Measurements from ENCODE around the gene CBL.

DNA sequence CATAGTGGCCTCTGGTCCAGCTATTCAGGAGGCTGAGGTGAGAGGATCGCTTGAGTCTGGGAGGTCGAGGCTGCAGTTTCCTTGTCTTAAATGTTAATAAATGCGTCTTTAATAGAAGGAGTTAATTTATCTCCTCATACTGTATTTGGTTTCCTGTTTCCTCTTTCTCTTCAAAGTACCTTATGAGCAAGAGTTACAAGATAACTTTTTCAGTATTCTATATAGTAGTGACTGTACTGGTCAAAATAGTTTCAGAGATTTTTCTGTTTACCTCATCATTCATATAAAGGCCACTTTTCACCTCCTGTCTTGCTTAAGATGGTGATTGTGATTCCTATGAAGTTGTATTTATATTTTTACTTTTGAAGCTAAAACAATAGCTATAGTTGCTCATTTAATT lies 59.9 kb downstream of the CBL start:
- TF ChIP-seq, protein P1, sequence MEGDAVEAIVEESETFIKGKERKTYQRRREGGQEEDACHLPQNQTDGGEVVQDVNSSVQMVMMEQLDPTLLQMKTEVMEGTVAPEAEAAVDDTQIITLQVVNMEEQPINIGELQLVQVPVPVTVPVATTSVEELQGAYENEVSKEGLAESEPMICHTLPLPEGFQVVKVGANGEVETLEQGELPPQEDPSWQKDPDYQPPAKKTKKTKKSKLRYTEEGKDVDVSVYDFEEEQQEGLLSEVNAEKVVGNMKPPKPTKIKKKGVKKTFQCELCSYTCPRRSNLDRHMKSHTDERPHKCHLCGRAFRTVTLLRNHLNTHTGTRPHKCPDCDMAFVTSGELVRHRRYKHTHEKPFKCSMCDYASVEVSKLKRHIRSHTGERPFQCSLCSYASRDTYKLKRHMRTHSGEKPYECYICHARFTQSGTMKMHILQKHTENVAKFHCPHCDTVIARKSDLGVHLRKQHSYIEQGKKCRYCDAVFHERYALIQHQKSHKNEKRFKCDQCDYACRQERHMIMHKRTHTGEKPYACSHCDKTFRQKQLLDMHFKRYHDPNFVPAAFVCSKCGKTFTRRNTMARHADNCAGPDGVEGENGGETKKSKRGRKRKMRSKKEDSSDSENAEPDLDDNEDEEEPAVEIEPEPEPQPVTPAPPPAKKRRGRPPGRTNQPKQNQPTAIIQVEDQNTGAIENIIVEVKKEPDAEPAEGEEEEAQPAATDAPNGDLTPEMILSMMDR (IDR thresholded peaks at IDR 0.05; ENCODE audit: insufficient read depth, low read depth, low read length) = no peak
- no peak for TF ChIP-seq EZH2 (IDR thresholded peaks at IDR 0.05; ENCODE audit: insufficient read depth, low read length)

Data from astrocyte (in vitro differentiated cells and primary cell).